ENCODE results near the gene WNK4.
A peak's percentile ranks its signal among the peaks of the same experiment; 100 is the strongest.

The WNK4 gene

GRCh38 chr17:42841975-42842685 lies 61.7 kb downstream of the WNK4 start:
- no peak for DNase-seq (ENCODE audit: low spot score)

DNA sequence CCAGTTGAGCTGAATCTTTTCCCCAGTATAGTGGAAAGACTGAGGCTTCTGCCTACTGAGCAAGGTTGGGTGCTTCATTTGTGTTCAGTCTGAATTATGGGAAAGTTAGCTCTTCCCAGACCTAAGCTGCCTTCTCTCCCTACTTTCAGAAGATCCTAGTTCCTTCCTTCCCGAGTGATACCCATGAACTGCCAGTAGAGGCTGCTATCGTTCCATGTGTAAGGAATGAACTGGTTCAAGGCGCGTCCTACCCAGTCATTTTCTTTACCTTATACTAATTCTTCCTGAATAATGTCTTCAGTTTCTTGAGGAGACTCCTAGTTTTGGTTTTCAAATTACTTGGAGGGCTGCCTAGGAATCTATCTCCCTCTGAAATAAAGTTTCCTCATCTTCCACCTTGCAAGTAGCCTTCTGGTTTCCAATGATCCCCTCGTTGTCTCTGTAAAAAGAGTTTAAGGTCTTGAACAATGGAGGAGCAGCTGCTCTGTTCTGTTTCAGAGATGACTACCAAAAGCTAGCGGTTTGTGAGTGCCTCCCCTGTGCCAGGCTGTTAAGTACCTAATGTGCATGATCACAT lies 63.0 kb downstream of the WNK4 start:
- peak; percentile 64 for DNase-seq (ENCODE audit: low spot score)

GRCh38 chr17:42844271-42844670 lies 63.9 kb downstream of the WNK4 start, which contains the start of gene AOC2:
AOC2 (plus strand) TSS chr17:42844580; CDS start chr17:42844627, 47 bp downstream.
- no peak for DNase-seq (ENCODE audit: low spot score)

DNA sequence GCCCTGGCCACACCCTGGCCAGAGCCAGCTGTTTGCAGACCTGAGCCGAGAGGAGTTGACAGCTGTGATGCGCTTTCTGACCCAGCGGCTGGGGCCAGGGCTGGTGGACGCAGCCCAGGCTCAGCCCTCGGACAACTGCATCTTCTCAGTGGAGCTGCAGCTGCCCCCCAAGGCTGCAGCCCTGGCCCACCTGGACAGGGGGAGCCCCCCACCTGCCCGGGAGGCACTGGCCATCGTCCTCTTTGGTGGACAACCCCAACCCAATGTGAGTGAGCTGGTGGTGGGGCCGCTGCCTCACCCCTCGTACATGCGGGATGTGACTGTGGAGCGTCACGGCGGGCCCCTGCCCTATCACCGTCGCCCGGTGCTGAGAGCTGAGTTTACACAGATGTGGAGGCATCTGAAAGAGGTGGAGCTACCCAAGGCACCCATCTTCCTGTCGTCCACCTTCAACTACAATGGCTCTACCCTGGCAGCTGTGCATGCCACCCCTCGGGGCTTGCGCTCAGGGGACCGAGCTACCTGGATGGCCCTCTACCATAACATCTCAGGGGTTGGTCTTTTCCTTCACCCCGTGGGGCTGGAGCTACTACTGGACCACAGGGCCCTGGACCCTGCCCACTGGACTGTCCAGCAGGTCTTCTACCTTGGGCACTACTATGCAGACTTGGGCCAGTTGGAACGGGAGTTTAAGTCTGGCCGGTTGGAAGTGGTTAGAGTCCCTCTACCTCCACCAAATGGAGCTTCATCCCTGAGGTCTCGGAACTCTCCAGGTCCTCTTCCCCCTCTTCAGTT lies 64.5 kb downstream of the WNK4 start:
- no peak for DNase-seq (ENCODE audit: low spot score)

- no peak for DNase-seq (ENCODE audit: low spot score)
Observed at GRCh38 chr17:42845556-42845917, 65.1 kb downstream of the WNK4 start.

GRCh38 chr17:42845918-42846593 lies 65.6 kb downstream of the WNK4 start:
- no peak for DNase-seq (ENCODE audit: low spot score)

Measured in hematopoietic multipotent progenitor cell treated with erythropoietin and hydrocortisone succinate and interleukin-3 and kit ligand, for 15 days (in vitro differentiated cells).